H9 (cell line): ENCODE measurements around the gene CEACAM5. TPM values are rescaled to one million over a fixed set of nuclear protein-coding genes. Genes with fewer than 3 reads are reported as not detected.

Experiments used
- DNase-seq: peaks from one replicate; pipeline ENCODE4 v3.0.0-alpha.2; 2017
- H2AFZ ChIP-seq: one replicate; pipeline ENCODE4 v1.6.1; 2013; ENCODE audit warnings: mild to moderate bottlenecking, low read length, control low read depth, moderate library complexity
- H2AK5ac ChIP-seq: 2 replicates; pipeline ENCODE4 v1.6.1; 2013; ENCODE audit warnings: low read length, control low read depth, mixed read lengths; ENCODE audit not compliant: insufficient read length
- H2BK120ac ChIP-seq: one replicate; pipeline ENCODE4 v1.6.1; 2013; ENCODE audit warnings: low read depth, mild to moderate bottlenecking, low read length, control low read depth, inconsistent platforms; ENCODE audit not compliant: poor library complexity, severe bottlenecking
- H2BK12ac ChIP-seq: 2 replicates; pipeline ENCODE4 v1.6.1; 2013; ENCODE audit warnings: low read length, control low read depth, mixed read lengths, low read depth; ENCODE audit not compliant: insufficient read length
- H2BK15ac ChIP-seq: 2 replicates; pipeline ENCODE4 v1.6.1; 2013; ENCODE audit warnings: low read depth, low read length, control low read depth
- H2BK20ac ChIP-seq: one replicate; pipeline ENCODE4 v1.6.1; 2013; ENCODE audit warnings: low read depth, mild to moderate bottlenecking, low read length, control low read depth, inconsistent platforms; ENCODE audit not compliant: poor library complexity, severe bottlenecking
- H2BK5ac ChIP-seq: 2 replicates; pipeline ENCODE4 v1.6.1; 2013; ENCODE audit warnings: low read length, control low read depth, mixed read lengths; ENCODE audit not compliant: insufficient read length
- H3K14ac ChIP-seq: 2 replicates; pipeline ENCODE4 v1.6.1; 2013; ENCODE audit warnings: low read length, control low read depth; ENCODE audit not compliant: insufficient read depth
- H3K18ac ChIP-seq: 2 replicates; pipeline ENCODE4 v1.6.1; 2013; ENCODE audit warnings: low read depth, mild to moderate bottlenecking, mixed read lengths, low read length, control low read depth; ENCODE audit not compliant: insufficient read length
- H3K23ac ChIP-seq: 2 replicates; pipeline ENCODE4 v1.6.1; 2013; ENCODE audit warnings: low read length, control low read depth, mixed read lengths, low read depth; ENCODE audit not compliant: insufficient read length
- H3K23me2 ChIP-seq: 2 replicates; pipeline ENCODE4 v1.6.1; 2013; ENCODE audit warnings: low read depth, mild to moderate bottlenecking, mixed read lengths, low read length, control low read depth; ENCODE audit not compliant: insufficient read length, poor library complexity, severe bottlenecking
- H3K27ac ChIP-seq: 2 replicates; pipeline ENCODE4 v1.5.1; 2013; ENCODE audit warnings: low read length, control low read depth, mixed read lengths, low read depth; ENCODE audit not compliant: insufficient read length
- H3K27me3 ChIP-seq: 2 replicates; pipeline ENCODE4 v1.6.1; 2013; ENCODE audit warnings: low read length, control low read depth, inconsistent platforms; ENCODE audit not compliant: insufficient read depth
- H3K4ac ChIP-seq: 2 replicates; pipeline ENCODE4 v1.6.1; 2013; ENCODE audit warnings: low read depth, mild to moderate bottlenecking, control low read depth, inconsistent platforms, low read length, moderate library complexity
- H3K4me1 ChIP-seq: 2 replicates; pipeline ENCODE4 v1.6.1; 2013; ENCODE audit warnings: low read length, control low read depth, inconsistent platforms; ENCODE audit not compliant: insufficient read depth
- H3K4me2 ChIP-seq: 2 replicates; pipeline ENCODE4 v1.6.1; 2013; ENCODE audit warnings: low read length, control low read depth, mixed read lengths; ENCODE audit not compliant: insufficient read length, insufficient read depth
- H3K56ac ChIP-seq: 2 replicates; pipeline ENCODE4 v1.6.1; 2013; ENCODE audit warnings: low read depth, mild to moderate bottlenecking, mixed read lengths, low read length, control low read depth; ENCODE audit not compliant: insufficient read length
- H3K79me1 ChIP-seq: 2 replicates; pipeline ENCODE4 v1.6.1; 2013; ENCODE audit warnings: low read depth, mild to moderate bottlenecking, moderate library complexity, low read length, control low read depth, inconsistent platforms; ENCODE audit not compliant: insufficient read depth, poor library complexity, severe bottlenecking
- H3K79me2 ChIP-seq: 2 replicates; pipeline ENCODE4 v1.6.1; 2013; ENCODE audit warnings: low read length, control low read depth, inconsistent platforms; ENCODE audit not compliant: insufficient read depth
- H3K9ac ChIP-seq: 2 replicates; pipeline ENCODE4 v1.6.1; 2013; ENCODE audit warnings: low read length, control low read depth, mixed read lengths; ENCODE audit not compliant: insufficient read length; ENCODE audit errors: extremely low read depth
- H3K9me3 ChIP-seq: one replicate; pipeline ENCODE4 v1.6.1; 2013; ENCODE audit warnings: low read depth, low read length, inconsistent platforms; ENCODE audit not compliant: control insufficient read depth
- H3T11ph ChIP-seq: one replicate; pipeline ENCODE4 v1.6.1; 2013; ENCODE audit warnings: mild to moderate bottlenecking, low read length, control low read depth, inconsistent platforms
- H4K20me1 ChIP-seq: one replicate; pipeline ENCODE4 v1.6.1; 2013; ENCODE audit not compliant: control insufficient read depth, insufficient read length, insufficient read depth
- H4K5ac ChIP-seq: 2 replicates; pipeline ENCODE4 v1.6.1; 2013; ENCODE audit warnings: low read depth, mild to moderate bottlenecking, mixed read lengths, low read length, control low read depth; ENCODE audit not compliant: insufficient read length
- H4K8ac ChIP-seq: replicated peaks from 2 replicates; pipeline ENCODE4 v1.6.1; 2013; ENCODE audit warnings: low read length, control low read depth, mixed read lengths, low read depth; ENCODE audit not compliant: insufficient read length
- H4K91ac ChIP-seq: 2 replicates; pipeline ENCODE4 v1.6.1; 2013; ENCODE audit warnings: low read depth, mild to moderate bottlenecking, moderate library complexity, mixed read lengths, low read length, control low read depth; ENCODE audit not compliant: insufficient read length
- H3K27ac Mint-ChIP-seq, 3 experiments: 2 replicates in 2 of 3; 3 replicates in 1 of 3; pipeline ENCODE4 v1.8.0; 2020 to 2021; ENCODE audit warnings: mixed read lengths in 3 of 3, mild to moderate bottlenecking in 1 of 3, moderate library complexity in 1 of 3
- H3K27me3 Mint-ChIP-seq: 2 replicates; pipeline ENCODE4 v1.8.0; 2021; ENCODE audit warnings: low read depth, mild to moderate bottlenecking, moderate library complexity, mixed read lengths
- H3K36me3 Mint-ChIP-seq, 3 experiments: 2 replicates in 2 of 3; 3 replicates in 1 of 3; pipeline ENCODE4 v1.8.0; 2020 to 2021; ENCODE audit warnings: low read depth in 3 of 3, mixed read lengths in 3 of 3; ENCODE audit not compliant: insufficient read depth in 1 of 3
- H3K4me1 Mint-ChIP-seq, 2 experiments: 2 replicates each; pipeline ENCODE4 v1.8.0; 2020; ENCODE audit warnings: mixed read lengths in 2 of 2
- H3K4me3 Mint-ChIP-seq, 2 experiments: 2 replicates in 1 of 2; 3 replicates in 1 of 2; pipeline ENCODE4 v1.8.0; 2020 to 2021; ENCODE audit warnings: mild to moderate bottlenecking in 2 of 2, mixed read lengths in 2 of 2, moderate library complexity in 1 of 2
- H3K9me3 Mint-ChIP-seq, 2 experiments: 2 replicates in 1 of 2; 3 replicates in 1 of 2; pipeline ENCODE4 v1.8.0; 2020; ENCODE audit warnings: mild to moderate bottlenecking in 2 of 2, mixed read lengths in 2 of 2, moderate library complexity in 1 of 2
- WGBS: extraction: QIAGEN DNeasy Blood & Tissue Kit; methylation state at CpG from one replicate; pipeline ENCODE4 v1.1.7; 2013; ENCODE audit warnings: missing lambda C conversion rate, low lambda C conversion rate, mixed read lengths; ENCODE audit not compliant: insufficient read length; ENCODE audit errors: extremely low coverage; 5-methylcytosine and 5-hydroxymethylcytosine counted together
- total RNA-seq: library from RNA; stranded (reverse); gene quantifications from 2 replicates; pipeline ENCODE4 v1.2.1, GENCODE V29; 2021
- TF ChIP-seq, protein P1 (sequence below): fragments of 200-600 bp; sonication (generic); conservative IDR thresholded peaks from 3 replicates; pipeline ENCODE4 v1.8.0; 2021; ENCODE audit warnings: antibody characterized with exemption, mild to moderate bottlenecking

Gene CEACAM5
- total RNA-seq, 1 experiment from 2014 or later, result not detected

DNA sequence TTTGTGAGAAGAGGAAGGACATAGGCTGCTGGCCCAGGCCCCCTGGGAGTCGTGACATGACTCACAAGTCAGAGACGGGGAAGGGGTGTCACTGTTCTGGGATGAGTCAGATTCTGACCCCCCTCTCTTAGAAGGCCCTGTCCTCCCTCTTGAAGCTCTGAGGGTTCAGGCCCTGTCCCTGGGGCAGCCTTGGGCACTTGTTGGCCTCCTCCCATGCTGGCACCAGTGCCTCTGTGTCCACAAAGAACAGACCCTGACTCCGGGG lies 17.7 kb upstream of the CEACAM5 start:
- H2AK5ac ChIP-seq, result no peak overlapping the region
- no peak overlapping the region for H2BK120ac ChIP-seq
- H3K4me2 ChIP-seq, result no peak overlapping the region
- no peak overlapping the region for H4K8ac ChIP-seq
- no peak overlapping the region for H3K27ac ChIP-seq
- no peaks in the 10 kb centered on the region for H3K23me2 ChIP-seq
- no CpG with 5 or more reads among the region's 3 CpGs for WGBS
- H3K27me3 ChIP-seq, result no peaks in the 10 kb centered on the region
- no peak overlapping the region for H2BK15ac ChIP-seq
- H3K18ac ChIP-seq, result no peak overlapping the region
- H3K23ac ChIP-seq, result no peak overlapping the region
- no peak overlapping the region for H3K14ac ChIP-seq
- no peak for DNase-seq
- H3K79me1 ChIP-seq, result no peaks in the 10 kb centered on the region
- H3K9me3 Mint-ChIP-seq, result peaks cover 79 to 96% of the 10 kb centered on the region in 2 experiments
- H2BK5ac ChIP-seq, result no peak overlapping the region
- H3K56ac ChIP-seq, result no peak overlapping the region
- no peak overlapping the region for H2AFZ ChIP-seq
- no peak overlapping the region for H4K91ac ChIP-seq
- no peak overlapping the region for H3K27ac Mint-ChIP-seq
- H2BK20ac ChIP-seq, result no peak overlapping the region
- peaks cover 43% of the 10 kb centered on the region for H3K9me3 ChIP-seq
- no peak overlapping the region for H3T11ph ChIP-seq
- no peak overlapping the region for H2BK12ac ChIP-seq
- no peak overlapping the region for H4K5ac ChIP-seq
- H3K4me1 Mint-ChIP-seq, result no peaks in the 10 kb centered on the region
- no peaks in the 10 kb centered on the region for H3K4me1 ChIP-seq
- H3K79me2 ChIP-seq, result no peaks in the 10 kb centered on the region
- no peaks in the 10 kb centered on the region for H3K27me3 Mint-ChIP-seq
- H3K4ac ChIP-seq, result no peak overlapping the region
- TF ChIP-seq, protein P1, sequence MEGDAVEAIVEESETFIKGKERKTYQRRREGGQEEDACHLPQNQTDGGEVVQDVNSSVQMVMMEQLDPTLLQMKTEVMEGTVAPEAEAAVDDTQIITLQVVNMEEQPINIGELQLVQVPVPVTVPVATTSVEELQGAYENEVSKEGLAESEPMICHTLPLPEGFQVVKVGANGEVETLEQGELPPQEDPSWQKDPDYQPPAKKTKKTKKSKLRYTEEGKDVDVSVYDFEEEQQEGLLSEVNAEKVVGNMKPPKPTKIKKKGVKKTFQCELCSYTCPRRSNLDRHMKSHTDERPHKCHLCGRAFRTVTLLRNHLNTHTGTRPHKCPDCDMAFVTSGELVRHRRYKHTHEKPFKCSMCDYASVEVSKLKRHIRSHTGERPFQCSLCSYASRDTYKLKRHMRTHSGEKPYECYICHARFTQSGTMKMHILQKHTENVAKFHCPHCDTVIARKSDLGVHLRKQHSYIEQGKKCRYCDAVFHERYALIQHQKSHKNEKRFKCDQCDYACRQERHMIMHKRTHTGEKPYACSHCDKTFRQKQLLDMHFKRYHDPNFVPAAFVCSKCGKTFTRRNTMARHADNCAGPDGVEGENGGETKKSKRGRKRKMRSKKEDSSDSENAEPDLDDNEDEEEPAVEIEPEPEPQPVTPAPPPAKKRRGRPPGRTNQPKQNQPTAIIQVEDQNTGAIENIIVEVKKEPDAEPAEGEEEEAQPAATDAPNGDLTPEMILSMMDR, result no peak
- H3K36me3 Mint-ChIP-seq, result peaks cover 0 to 25% (median 5%) of the 10 kb centered on the region in 3 experiments; a peak in 4 of 7 replicates
- H4K20me1 ChIP-seq, result no peaks in the 10 kb centered on the region
- H3K9ac ChIP-seq, result no peak overlapping the region
- H3K4me3 Mint-ChIP-seq, result no peak overlapping the region
